Cardiac muscle cell (in vitro differentiated cells and primary cell): ENCODE measurements around the gene ATXN1L. TPM values are rescaled to one million over a fixed set of nuclear protein-coding genes. Genes with fewer than 3 reads are reported as not detected.
"Not testable (repeated sequence)": the region's sequence is repeated elsewhere in the genome, so short reads cannot be mapped to it uniquely, and the experiment has no call there.

Experiments used
- DNase-seq, 2 donors: peaks; one replicate each; pipeline versions ENCODE4 v3.0.0 to v3.0.0-alpha.2; 2010 to 2017; ENCODE audit warnings: low read depth in 1 of 2, low spot score in 1 of 2
- H3K27ac ChIP-seq: fragments of 200-600 bp; sonication (generic); 2 replicates; pipeline ENCODE4 v1.5.1; 2016
- H3K27me3 ChIP-seq: fragments of 200-600 bp; sonication (generic); 2 replicates; pipeline ENCODE4 v1.6.0; 2016; ENCODE audit warnings: control low read depth
- H3K36me3 ChIP-seq: fragments of 200-600 bp; sonication (generic); 2 replicates; pipeline ENCODE4 v1.5.1; 2016; ENCODE audit warnings: control low read depth
- H3K4me1 ChIP-seq: fragments of 200-600 bp; sonication (generic); 2 replicates; pipeline ENCODE4 v1.8.1; 2017; ENCODE audit warnings: low read depth, mild to moderate bottlenecking, mixed run types
- H3K4me3 ChIP-seq: fragments of 200-600 bp; sonication (generic); 2 replicates; pipeline ENCODE4 v1.5.1; 2016; ENCODE audit warnings: mild to moderate bottlenecking
- H3K9me3 ChIP-seq: fragments of 200-600 bp; sonication (generic); 2 replicates; pipeline ENCODE4 v1.5.1; 2017; ENCODE audit warnings: low read depth, mild to moderate bottlenecking, control low read depth
- CTCF ChIP-seq: IDR thresholded peaks from 2 replicates; pipeline ENCODE4 v1.5.1; 2012; ENCODE audit warnings: low read depth, mild to moderate bottlenecking, low read length
- polyA plus RNA-seq: library from polyadenylated mRNA; unstranded; fragments of >200 nt; fragmentation: Nextera tagmentation; extraction: Ambion mirVana; gene quantifications from 2 replicates; pipeline ENCODE4 v1.2.1, GENCODE V29; 2016
- total RNA-seq: library from RNA; depleted of rRNA; stranded (reverse); fragments of >200 nt; gene quantifications from 2 replicates; pipeline ENCODE4 v1.2.3, GENCODE V29; 2016

ATXN1L gene
- total and polyA plus RNA-seq, 2 experiments from 2014 or later, result 6.8 to 20.9 TPM

GRCh38 chr16:71808593-71809459 lies 37.0 kb upstream of the ATXN1L start, which contains the start of gene AP1G1:
TSS of gene AP1G1 (minus strand) at chr16:71808834. CDS start at chr16:71789479, 19,355 bp downstream.
- DNase-seq, result peak; percentile 97 to 99
- Histone ChIP-seq H3K27ac (peak within 1 kb of the TSS; percentile 97), H3K4me3 (peak within 1 kb of the TSS; percentile 80), H3K27me3 (no peaks in the 10 kb centered on the region), H3K36me3 (no peaks in the 10 kb centered on the region), H3K9me3 (no peaks in the 10 kb centered on the region), H3K4me1 (peaks cover 5% of the 10 kb centered on the region)
- no peak for TF ChIP-seq CTCF

GRCh38 chr16:71810155-71810530 lies 35.6 kb upstream of the ATXN1L start:
- DNase-seq, H3K4me1 ChIP-seq, H3K36me3 ChIP-seq, H3K9me3 ChIP-seq, H3K27me3 ChIP-seq, H3K27ac ChIP-seq, H3K4me3 ChIP-seq: not testable (repeated sequence)

GRCh38 chr16:71811261-71811803 lies 34.4 kb upstream of the ATXN1L start:
- Histone ChIP-seq H3K36me3 (no peaks in the 10 kb centered on the region), H3K4me3 (no peak overlapping the region), H3K9me3 (no peaks in the 10 kb centered on the region), H3K27ac (no peak overlapping the region), H3K27me3 (no peaks in the 10 kb centered on the region), H3K4me1 (peaks cover 5% of the 10 kb centered on the region)
- DNase-seq, result peak in 1 of 2 donors; percentile 55
- no peak for TF ChIP-seq CTCF

- H3K9me3 ChIP-seq, H3K27me3 ChIP-seq, H3K36me3 ChIP-seq, H3K4me3 ChIP-seq, H3K27ac ChIP-seq, DNase-seq, H3K4me1 ChIP-seq: not testable (repeated sequence)
These were observed 28.6 kb upstream of the ATXN1L start for GRCh38 chr16:71817155-71817500.

- DNase-seq, result peak in 1 of 2 donors; percentile 25
- Histone ChIP-seq H3K9me3 (no peaks in the 10 kb centered on the region), H3K4me3 (no peak overlapping the region), H3K4me1 (no peaks in the 10 kb centered on the region), H3K27ac (no peak overlapping the region), H3K36me3 (no peaks in the 10 kb centered on the region), H3K27me3 (peaks cover 4% of the 10 kb centered on the region)
- TF ChIP-seq CTCF, result no peak
These were observed 19.2 kb upstream of the ATXN1L start for GRCh38 chr16:71826533-71827017.

- no peak overlapping the region for H3K27ac ChIP-seq
- no peak overlapping the region for H3K4me3 ChIP-seq
- no peaks in the 10 kb centered on the region for H3K9me3 ChIP-seq
- H3K36me3 ChIP-seq, result no peaks in the 10 kb centered on the region
- H3K27me3 ChIP-seq, result peaks cover 4% of the 10 kb centered on the region
- no peak for TF ChIP-seq CTCF
- H3K4me1 ChIP-seq, result no peaks in the 10 kb centered on the region
- DNase-seq, result no peak
These were observed 15.4 kb upstream of the ATXN1L start for GRCh38 chr16:71830359-71830758.

- H3K27ac ChIP-seq, H3K9me3 ChIP-seq, H3K4me3 ChIP-seq, H3K27me3 ChIP-seq, H3K4me1 ChIP-seq, H3K36me3 ChIP-seq, DNase-seq: not testable (repeated sequence)
These were observed 14.1 kb upstream of the ATXN1L start for GRCh38 chr16:71831698-71832097.

GRCh38 chr16:71832112-71832511 lies 13.7 kb upstream of the ATXN1L start:
- H3K27ac ChIP-seq, H3K36me3 ChIP-seq, H3K4me1 ChIP-seq, H3K4me3 ChIP-seq, H3K27me3 ChIP-seq, H3K9me3 ChIP-seq, DNase-seq: not testable (repeated sequence)
